ENCODE measurements around the gene DYRK1A.
A peak's percentile ranks its signal among the peaks of the same experiment; 100 is the strongest.

Gene DYRK1A

DNA sequence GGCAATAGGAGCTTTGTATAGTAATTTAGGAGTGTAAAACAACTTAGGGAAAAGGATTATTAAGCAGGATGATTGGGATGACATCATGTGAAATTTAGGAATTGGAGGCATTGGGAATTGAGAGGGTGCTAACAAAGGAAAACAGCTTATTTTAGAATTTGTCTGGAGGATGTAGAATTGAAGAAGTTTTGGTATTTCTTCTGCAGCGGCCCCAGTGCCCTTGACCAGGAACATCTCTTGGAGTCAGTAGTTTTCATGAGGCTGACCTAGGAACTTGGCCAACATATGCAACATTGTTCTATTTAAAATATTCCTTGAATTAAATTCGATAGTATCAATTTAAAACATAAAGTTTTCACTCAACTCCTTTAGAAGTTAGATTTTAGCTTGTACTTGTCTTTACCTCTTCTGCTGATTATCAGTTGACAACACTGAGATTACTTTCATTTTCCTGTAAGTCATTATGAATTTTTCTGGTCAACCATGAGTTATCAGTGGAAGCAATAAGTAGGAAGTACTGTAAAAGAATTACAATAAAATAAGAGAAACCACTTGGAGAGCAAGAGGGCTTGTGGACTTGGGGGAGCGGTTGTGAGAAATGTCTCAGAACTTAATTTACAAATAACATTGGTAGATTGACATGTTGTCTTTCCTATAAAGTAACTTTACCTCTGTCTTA is 52.8 kb downstream of the DYRK1A start:
- DNase-seq: no peak

DNA sequence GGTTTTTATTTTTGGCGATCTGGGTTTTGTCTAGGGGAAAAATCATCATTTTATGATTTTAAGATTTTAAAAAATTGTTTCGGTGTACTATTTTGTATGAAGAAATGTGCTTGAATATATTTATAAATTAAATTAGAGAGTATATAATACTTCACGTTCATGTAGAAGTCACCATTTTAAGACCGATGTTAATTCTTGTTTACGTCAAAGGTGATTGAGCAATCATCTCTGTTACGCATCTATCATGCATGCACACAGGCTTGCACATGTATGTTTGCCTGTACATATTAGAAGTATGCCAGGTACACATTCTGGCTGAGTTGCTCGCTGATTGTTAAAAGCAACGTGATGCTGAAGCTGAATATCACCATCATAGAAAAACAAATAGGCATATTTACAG is 54.7 kb downstream of the DYRK1A start:
- no peak for DNase-seq

DNA sequence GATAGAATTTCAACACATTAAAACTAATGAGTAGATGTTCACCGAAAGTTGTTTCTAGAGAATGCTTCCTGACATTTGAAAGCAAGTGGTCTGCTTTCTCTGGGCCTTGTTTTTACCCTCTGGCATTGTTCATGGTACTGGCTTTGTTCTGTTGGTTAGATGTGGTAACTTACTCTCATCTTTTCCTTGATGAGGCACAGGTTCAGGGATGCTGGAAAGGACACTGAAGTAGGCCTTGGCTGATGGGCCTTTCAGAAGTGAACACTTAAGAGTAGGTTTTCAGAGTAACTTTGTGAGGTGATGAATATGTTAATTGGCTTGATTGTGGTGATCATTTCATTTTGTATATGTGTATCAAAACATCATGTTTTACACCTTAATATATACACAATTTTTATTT is 55.8 kb downstream of the DYRK1A start:
- DNase-seq: no peak

DNA sequence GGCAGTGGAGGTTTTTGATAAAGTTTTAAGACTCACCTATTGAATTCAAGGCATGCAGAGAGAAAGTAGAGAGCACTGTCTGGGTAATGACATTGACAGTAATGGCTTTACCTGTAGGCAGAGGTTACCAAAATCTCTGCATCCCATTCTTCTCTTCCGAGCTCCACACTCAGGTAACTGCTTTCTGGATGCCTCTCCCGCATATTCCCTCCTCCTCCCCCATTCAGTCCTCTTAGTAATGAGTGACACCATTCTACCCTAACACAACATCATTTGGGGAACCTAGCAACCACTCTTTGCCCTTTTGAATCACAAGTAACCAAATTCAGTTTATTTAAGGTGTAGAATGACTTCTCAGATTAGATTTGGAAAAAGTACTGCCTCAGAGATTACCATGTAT is 56.5 kb downstream of the DYRK1A start:
- DNase-seq: no peak

DNA sequence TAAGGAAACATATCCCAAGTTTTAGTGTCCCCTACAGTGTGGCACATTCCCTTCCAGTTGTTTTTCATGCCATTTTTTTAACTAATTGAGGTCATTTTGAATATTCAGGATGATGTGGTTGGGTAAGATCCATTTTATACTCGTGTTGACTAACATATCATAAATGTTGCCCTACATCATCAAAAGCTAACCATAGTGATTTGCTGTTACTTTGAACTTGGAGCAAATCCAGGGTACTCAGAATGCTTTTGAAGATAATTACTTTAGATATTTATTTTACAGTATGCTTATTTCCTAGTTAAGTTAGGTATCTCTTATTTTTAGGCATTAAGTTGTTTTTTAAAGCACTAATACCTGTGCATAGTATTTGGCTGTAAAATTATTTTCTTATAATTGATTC is 57.8 kb downstream of the DYRK1A start:
- no peak for DNase-seq

DNA sequence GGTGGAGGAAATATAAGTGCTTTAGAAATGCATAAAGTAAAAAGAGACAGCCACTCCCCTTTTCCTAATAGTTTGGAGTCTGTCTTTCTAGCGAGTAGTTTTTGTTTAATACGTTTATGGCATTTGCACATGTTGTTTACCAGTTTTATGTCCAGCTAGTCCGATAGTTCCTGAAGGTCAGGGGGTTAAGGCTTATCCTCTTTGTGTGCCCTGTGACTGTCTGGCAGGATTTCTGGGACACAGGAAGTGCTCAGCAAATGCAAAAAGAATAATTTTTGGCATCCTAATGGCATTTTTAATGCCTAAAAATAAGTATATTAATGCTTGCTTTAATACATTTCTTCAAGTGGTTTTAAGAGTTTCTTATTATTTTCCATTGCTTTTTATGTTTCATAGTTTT is 58.4 kb downstream of the DYRK1A start:
- DNase-seq: no peak

DNA sequence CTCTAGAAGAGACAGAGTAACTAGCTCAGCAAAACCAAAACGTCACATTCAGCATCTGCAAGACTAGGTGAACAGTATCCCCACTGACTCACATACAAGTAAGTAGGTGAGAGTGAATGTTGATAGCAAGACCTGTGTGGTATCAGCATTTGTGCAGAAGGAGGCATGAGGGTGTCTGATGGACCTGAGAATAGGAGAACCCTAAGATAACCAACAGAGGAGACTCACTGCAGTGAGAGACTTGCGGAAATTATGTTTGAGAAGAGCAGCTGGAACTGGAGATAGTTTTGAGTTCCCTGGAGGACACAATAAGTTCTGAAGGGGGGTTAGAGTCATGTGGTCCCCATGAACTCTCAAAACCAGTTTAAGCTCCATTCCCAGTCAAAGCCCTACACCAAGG is 59.1 kb downstream of the DYRK1A start:
- DNase-seq: no peak

DNA sequence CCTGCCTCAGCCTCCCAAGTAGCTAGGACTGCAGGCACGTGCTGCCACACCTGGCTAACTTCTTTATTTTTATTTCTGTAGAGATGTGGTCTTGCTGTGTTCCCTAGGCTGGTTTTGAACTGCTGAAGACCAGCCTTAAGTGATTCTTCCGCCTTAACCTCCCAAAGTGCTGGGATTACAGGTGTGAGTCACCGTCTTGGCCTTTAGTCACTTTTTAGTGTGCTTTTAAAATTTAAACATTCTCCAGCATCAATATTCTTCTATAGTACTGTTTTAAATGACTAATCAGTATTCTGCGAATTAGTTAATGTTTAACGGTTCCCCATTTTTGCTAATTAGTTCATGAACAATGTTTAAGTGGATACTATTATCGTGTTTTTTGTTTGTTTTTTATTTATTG is 60.6 kb downstream of the DYRK1A start:
- no peak for DNase-seq

DNA sequence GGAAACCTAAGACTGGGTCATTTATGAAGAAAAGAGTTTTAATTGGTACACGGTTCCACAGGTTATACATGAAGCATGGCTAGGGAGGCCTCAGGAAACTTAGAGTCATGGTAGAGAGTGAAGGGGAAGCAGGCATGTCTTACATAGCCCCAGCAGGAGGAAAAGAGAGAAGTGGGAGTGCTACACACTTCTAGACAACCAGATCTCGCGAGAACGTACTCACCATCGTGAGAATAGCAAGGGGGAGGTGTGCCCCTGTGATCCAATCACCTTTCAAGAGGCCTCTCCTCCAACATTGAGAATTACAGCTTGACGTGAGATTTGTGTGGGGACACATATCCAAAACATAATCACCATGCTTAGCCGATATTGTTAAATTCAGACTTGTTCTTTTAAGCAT is 62.8 kb downstream of the DYRK1A start:
- no peak for DNase-seq

DNA sequence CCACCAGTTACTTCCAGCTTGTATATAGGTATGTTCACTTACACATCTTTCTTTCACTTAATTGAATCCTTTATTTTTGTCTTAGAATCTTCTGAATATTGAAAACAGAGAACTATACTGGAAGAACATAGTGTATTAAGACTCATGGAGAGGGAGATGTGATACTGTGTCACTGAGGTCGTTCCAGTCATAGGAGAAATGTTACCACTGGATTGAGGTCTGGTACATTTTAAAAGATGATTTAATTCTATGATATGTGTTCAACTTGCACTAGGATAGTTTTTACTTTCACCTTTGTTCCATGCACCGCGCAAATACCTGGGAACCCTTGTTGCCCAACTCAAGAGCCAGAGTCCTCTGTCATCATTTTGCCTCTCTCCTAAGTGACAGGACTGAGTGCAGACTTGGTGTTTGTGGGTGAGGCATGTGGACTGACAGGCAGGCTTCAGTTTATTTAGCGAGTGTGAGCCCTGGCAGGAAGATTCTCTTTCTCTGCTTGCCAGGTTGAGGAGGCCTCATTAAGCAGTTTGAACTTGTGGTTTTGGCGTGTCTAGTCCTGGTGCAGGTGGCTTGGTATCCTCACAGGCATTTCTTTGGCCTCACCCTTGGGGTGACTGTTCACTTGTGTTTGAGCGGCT is 63.7 kb downstream of the DYRK1A start:
- no peak for DNase-seq

DNA sequence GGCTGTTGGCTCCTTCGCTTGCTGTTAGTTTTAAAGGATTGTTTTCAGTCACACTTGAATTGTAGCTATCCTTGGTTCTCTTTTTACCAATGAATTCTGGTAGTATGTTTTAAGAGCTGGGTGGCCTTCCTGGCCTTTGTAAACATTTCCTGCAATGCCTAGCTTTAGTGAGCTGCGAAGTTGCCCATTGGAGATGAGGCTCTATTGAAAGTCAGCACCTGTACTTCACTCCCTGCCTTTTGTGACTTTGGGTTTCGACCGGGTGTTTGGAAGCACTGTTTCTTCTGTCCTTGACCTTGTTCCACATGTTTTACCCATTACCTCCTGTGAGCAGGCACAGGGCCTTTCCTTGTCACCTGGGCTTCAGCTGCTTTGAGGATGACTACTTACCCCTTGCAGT is 64.7 kb downstream of the DYRK1A start:
- DNase-seq: no peak

DNA sequence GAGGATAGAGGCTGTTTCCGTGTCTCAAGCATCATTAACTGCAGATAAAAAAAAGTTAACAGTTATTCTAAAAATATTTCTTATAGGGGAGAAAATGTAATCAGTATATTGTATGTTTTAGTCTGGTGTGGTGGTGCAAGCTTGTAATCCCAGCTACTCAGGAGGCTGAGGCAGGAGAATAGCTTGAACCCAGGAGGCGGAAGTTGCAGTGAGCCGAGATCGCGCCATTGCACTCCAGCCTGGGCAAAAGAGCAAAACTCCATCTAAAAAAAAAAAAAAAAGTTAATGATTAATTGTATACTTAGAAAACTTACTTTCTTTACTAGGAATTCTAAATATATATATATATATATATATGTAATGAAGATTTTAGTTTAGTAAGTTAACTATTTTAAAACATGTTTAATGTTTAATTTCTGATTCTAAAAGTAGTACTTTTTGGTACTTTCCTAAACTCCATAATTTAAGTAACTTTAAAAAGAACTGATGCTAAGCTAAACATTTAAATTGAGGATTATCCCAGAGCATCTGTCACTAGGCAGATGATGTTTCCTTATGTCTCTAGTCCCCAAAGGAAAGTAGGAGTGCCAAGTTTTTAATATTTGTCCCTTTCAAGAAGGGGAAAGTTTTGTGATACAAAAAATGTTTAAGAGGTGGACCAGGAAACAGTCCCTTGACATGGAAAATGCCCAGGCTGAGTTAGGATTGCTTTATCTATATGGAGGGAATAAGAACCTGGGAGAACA is 66.3 kb downstream of the DYRK1A start:
- DNase-seq: no peak

DNA sequence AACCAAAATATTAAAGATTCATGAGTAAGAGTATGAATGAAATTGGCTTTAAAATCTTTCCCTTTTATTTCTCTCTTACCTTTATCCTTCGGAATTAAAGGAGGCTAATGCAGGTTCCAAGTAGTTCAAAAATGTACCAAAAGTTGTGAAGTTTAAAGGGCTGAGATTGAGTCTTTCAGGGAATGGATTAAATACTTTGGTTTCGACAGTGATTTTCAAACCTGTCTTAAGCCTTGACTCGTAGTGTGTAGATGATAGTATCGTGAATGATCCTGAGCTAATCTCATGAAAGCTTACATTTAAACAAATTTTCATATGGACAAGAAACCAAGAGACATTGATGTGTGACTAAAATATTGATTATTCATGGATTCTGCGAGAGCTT is 66.9 kb downstream of the DYRK1A start:
- no peak for DNase-seq

DNA sequence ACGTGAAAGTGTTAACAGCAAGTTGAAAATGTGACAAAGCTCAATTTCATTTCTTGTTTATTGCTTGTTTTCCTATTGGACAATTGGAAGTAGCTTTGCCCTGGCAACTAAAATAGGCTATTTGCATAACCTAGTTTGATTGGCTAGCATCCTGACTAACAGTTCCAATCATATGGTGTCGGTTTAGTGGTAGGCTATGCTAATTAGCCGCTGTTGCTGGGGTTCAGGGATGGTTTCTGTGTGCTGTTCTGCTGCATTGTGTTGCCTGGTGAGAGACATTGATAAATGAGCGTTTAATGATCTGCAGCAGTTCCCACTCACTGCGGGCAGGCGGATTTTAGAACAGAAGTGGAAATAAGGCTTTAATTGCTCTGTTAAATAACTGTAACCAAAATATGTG is 68.5 kb downstream of the DYRK1A start:
- DNase-seq: peak; percentile 23 to 26

DNA sequence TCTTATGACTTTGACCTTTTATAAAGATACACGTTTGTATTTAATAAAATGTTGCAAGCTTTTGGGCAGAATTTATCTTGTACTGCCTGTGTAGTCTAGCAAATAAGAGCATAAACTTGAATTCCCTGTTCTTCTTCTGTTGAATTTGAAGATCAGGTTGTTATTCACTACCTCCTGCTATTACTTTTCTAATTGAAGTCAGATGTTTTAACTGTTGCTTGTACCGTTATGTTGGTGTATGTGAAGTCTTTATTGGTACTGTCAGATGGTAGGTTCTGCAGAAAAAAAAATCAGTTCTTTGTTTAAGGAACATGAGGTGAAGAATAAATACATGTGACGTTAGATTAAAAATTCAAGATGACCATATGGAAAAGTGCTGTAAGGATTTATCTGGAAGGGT is 69.1 kb downstream of the DYRK1A start:
- DNase-seq: no peak

DNA sequence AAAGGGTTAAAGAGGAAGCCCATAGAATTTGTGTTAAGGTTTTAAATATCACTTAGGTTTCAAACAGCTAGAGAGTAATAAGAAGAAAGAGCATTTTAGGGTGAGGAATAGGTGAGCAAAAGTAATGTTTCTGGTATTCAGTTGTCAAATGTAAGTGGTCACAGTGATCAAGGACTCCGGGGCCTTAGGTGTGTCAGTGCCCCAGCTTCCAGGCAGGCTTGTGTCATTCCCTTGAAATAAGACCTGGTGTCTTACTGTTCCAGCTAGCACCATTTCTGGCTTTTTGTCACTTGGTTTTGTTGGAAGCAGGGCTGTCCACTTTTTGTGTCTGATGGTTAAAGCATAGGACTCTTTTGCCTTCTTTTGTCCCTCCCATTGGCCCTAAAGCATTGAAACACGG is 69.6 kb downstream of the DYRK1A start:
- no peak for DNase-seq

DNA sequence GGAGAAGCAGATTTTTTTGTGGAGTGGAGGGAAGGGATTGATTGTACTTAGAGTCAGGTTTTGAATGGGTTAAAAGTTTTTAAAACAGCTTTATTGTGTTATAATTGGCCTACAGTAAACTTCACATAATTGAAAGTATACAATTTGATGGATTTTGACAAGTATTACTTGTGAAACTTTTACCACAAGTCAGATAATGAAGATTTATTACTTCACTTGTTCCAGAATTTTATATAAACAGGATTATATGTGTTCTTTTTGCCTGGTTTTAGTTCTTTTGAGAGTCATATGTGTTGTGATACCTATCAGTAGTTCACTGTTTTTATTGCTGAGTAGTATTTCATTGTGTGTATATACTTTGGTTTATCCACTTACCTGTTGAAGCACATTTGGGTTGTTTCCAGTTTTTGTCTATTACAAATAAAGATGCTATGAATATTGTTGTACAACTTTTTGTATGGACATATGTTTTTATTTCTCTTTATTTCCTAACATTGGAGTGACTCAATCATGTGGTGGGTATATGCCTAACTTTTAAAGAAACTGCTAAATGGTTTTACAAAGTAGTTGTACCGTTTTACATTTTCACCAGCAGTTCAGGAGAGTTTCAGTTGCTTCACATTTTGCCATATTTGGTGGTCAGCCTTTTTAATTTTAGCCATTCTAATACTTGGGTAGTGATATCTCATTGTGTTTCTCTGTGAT is 71.0 kb downstream of the DYRK1A start:
- DNase-seq: no peak

DNA sequence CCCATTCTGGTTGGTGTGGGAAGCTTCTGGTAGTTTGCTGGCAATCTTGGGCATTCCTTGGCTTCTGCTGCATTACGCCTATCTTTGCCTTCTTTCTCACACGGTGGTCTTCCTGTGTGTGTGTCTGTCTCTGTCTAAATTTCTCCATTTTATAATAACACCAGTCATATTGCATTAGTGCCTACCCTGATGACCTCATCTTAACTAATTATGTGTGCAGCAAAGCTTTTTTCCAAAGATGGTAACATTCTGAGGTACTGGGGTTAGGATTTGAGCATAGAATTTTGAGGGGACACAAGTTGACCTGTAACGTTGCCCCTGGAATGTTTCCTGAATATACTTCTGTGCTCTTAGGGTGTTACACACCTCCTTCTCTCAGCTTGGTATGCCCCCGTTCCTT is 77.1 kb downstream of the DYRK1A start:
- DNase-seq: no peak

DNA sequence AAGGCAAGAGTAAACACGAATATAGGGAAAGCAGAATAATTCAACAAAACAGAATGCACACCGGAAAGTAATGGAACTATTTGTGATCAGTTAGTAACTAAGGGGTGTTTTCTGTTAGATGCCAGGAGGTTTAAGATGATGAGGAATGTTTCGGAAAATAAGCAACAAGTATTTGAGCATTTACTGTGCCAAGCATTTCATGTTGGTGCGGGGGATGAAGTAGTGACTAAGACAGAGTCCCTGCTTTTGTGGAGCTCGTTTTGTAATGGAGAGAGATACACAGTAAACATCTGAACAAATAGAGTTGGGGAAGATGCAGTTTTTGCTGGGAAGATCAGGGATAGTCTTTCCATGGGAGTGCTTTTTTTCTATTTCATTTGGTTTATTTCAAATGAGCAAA is 78.7 kb downstream of the DYRK1A start:
- no peak for DNase-seq

DNA sequence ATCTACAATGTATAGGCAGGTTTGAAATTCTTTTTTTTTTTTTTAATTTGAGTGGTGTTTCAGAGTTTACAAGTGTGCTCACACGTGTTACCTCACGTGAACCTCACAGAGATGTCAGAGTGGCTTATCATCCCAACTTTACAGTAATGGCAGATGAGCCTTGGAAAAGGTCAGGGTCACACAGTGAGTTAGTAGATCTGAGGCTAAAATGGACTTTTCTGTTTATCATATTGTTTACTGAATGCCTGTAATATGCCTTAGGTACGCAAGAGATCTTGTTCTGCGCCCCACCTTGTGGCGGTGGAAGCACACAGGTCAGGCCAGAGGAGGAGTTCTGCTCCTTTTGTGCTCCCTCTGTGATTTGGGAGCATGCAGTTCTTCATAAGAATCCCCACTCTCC is 80.0 kb downstream of the DYRK1A start:
- DNase-seq: no peak

DNA sequence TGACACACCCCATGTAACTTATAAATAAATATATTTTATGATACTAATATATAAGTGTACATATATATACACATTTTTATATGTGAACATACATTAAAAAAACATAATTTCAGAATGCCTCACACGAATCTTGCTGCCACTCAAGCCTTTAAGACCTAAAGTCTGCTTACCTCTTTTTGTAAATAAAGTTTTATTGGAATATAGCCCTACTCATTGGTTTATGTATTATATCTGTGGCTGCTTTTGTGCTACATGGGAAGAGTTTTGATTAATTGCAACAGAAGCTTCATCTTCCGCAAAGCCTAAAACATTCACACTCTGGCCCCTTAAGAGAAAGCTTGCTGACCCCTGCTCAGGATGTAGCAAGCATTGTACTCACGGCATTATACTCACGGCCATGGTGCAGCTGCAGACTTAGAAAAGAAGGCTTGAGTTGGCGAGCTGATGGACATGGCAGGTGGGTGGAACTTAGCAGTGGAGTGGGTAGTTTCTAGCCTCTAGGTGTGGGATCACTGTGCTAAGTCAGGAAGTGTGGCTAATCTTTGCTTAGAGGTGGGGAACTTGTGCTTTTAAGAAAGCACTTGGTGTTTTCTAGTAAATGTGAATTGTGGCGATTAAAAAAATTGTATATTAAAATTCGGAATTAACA is 80.8 kb downstream of the DYRK1A start:
- no peak for DNase-seq

DNA sequence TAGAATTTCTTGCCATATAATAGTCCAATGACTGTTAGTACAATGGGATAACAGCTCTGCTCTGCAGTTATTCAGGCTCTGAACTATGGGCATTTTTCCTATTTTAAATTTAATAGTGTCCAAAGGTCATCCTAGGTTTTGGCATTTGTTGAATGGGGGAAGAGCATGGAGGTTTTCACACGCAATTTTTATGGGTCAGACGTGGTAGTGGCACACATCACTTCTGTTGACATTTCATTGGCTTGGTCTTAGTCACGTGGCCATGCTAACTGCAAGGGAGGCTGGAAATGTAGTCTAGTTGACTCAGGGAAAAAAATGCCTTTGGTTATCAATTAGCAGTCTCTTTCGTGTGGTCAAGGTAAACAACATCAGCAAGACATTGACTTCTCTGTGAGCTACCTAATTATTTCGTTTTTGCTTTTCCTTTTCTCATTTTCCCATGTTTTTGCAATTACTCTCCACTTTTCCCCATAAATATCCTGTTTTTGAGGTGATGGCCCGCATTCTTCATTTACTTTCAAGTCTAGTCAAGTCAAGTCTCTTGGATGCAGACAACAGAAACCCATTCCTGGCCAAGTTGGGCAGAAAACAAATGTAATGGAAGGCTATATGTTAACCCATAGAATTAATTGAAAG is 82.8 kb downstream of the DYRK1A start:
- DNase-seq: no peak

DNA sequence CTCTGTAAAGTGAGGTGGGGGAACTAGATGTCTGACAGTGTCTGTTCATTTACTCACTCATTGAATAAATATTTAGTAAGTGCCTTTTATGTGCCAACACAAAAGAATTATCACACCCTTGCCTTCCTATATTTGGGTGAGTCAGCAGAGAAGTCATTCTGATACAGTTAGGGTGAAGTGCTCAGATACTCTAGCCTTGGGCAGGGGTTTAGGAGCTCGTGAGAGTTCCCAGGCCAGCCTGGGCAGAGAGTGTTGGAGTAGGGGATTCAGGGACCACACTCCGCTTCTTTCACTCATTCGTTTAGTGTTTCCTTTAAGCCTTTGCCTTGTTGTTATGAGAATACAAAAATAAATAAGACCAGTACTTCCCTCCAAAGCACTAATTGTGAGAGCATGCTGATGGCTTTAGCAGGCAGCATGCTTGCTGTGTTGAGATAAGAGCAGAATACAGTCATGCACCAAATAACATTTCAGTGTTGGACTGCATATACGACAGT is 83.9 kb downstream of the DYRK1A start:
- no peak for DNase-seq

Measured in activated CD4-positive, alpha-beta T cell treated with anti-CD3 and anti-CD28 coated beads for 4 hours (primary cell).